ENCODE results near the gene MYORG.

DNA sequence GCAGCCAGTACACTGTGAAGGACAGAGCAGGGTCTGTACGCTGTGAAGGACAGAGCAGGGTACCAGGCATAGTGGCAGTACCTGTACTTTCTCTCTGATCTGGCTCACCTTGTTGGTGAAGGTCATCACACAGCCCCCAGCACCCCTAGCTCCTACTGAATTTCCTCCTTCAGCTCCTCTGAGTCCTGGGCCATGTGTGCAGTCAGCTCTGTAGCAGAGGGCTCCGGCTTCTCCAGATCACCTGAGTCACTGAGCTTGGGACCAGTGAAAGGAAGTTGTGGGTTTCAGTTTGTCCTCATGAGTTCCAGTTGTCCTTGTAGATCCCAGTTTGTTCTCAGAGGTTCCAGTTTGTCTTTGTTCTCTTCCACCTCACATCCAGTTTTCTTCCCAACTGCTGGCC lies 41.8 kb downstream of the MYORG start:
- TF ChIP-seq, protein P1, sequence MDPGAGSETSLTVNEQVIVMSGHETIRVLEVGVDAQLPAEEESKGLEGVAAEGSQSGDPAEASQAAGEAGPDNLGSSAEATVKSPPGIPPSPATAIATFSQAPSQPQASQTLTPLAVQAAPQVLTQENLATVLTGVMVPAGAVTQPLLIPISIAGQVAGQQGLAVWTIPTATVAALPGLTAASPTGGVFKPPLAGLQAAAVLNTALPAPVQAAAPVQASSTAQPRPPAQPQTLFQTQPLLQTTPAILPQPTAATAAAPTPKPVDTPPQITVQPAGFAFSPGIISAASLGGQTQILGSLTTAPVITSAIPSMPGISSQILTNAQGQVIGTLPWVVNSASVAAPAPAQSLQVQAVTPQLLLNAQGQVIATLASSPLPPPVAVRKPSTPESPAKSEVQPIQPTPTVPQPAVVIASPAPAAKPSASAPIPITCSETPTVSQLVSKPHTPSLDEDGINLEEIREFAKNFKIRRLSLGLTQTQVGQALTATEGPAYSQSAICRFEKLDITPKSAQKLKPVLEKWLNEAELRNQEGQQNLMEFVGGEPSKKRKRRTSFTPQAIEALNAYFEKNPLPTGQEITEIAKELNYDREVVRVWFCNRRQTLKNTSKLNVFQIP (CRISPR knock-in tag; IDR thresholded peaks at IDR 0.05; ENCODE audit: borderline replicate concordance, low read depth), result no peak
- no peak for TF ChIP-seq PPARA (CRISPR knock-in tag; IDR thresholded peaks at IDR 0.05; ENCODE audit: borderline replicate concordance)
- TF ChIP-seq ZFP3 (CRISPR knock-in tag; IDR thresholded peaks at IDR 0.05), result no peak
- TF ChIP-seq, protein P2, sequence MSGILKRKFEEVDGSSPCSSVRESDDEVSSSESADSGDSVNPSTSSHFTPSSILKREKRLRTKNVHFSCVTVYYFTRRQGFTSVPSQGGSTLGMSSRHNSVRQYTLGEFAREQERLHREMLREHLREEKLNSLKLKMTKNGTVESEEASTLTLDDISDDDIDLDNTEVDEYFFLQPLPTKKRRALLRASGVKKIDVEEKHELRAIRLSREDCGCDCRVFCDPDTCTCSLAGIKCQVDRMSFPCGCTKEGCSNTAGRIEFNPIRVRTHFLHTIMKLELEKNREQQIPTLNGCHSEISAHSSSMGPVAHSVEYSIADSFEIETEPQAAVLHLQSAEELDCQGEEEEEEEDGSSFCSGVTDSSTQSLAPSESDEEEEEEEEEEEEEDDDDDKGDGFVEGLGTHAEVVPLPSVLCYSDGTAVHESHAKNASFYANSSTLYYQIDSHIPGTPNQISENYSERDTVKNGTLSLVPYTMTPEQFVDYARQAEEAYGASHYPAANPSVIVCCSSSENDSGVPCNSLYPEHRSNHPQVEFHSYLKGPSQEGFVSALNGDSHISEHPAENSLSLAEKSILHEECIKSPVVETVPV (CRISPR knock-in tag; IDR thresholded peaks at IDR 0.05), result no peak
- no peak for TF ChIP-seq RARB (CRISPR knock-in tag; IDR thresholded peaks at IDR 0.05)
- no peak for TF ChIP-seq ESRRG (CRISPR knock-in tag; IDR thresholded peaks at IDR 0.05)
- TF ChIP-seq, protein P3, sequence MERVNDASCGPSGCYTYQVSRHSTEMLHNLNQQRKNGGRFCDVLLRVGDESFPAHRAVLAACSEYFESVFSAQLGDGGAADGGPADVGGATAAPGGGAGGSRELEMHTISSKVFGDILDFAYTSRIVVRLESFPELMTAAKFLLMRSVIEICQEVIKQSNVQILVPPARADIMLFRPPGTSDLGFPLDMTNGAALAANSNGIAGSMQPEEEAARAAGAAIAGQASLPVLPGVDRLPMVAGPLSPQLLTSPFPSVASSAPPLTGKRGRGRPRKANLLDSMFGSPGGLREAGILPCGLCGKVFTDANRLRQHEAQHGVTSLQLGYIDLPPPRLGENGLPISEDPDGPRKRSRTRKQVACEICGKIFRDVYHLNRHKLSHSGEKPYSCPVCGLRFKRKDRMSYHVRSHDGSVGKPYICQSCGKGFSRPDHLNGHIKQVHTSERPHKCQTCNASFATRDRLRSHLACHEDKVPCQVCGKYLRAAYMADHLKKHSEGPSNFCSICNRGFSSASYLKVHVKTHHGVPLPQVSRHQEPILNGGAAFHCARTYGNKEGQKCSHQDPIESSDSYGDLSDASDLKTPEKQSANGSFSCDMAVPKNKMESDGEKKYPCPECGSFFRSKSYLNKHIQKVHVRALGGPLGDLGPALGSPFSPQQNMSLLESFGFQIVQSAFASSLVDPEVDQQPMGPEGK (CRISPR knock-in tag; IDR thresholded peaks at IDR 0.05; ENCODE audit: borderline replicate concordance), result no peak
